ENCODE results near the gene MUC22. TPM values are rescaled to one million over a fixed set of nuclear protein-coding genes. Genes with fewer than 3 reads are reported as not detected.
A peak's percentile ranks its signal among the peaks of the same experiment; 100 is the strongest.

The MUC22 gene
- total and polyA plus RNA-seq, 3 donors from 2014 or later: 0.21 to 0.87 (median 0.31) TPM

- intact Hi-C loops (cut with DNase I; ENCODE audit: low total_unique reads): loop anchor here (5.0 kb wide), 1 partner anchor 152 kb away; no protein-coding TSS in a partner anchor
Observed at GRCh38 chr6:31068669-31069340, 58.5 kb downstream of the MUC22 start.

GRCh38 chr6:31070711-31071197, 60.5 kb downstream of the MUC22 start:
- H3K4me1 ChIP-seq: no peaks in the 10 kb centered on the region
- no peak overlapping the region for H3K4me3 ChIP-seq
- no peak overlapping the region for H3K27ac ChIP-seq
- TF ChIP-seq CTCF (IDR thresholded peaks at IDR 0.05): peak in 2 of 3 experiments; percentile 13 to 42
- TF ChIP-seq POLR2A (IDR thresholded peaks at IDR 0.05): no peak
- peak; percentile 85 for DNase-seq
- whole genome bisulfite sequencing, 2 donors: 49 to 52% methylated on average over 6 of the region's 6 CpGs
- intact Hi-C loops (cut with DNase I; ENCODE audit: low total_unique reads): no loop called here
- H3K27me3 ChIP-seq: no peaks in the 10 kb centered on the region
- no peaks in the 10 kb centered on the region for H3K9me3 ChIP-seq
- no peaks in the 10 kb centered on the region for H3K36me3 ChIP-seq (ENCODE audit: low read depth, missing control alignments)

More at GRCh38 chr6:31068669-31069340, 58.5 kb downstream of the MUC22 start:
- DNase-seq: peak; percentile 90
- H3K36me3 ChIP-seq (ENCODE audit: low read depth, missing control alignments): no peaks in the 10 kb centered on the region
- 41 to 47% methylated on average over 13 of the region's 13 CpGs for WGBS, 2 donors
- no peaks in the 10 kb centered on the region for H3K9me3 ChIP-seq
- H3K27ac ChIP-seq: no peak overlapping the region
- H3K4me3 ChIP-seq: no peak overlapping the region
- H3K4me1 ChIP-seq: no peaks in the 10 kb centered on the region
- no peaks in the 10 kb centered on the region for H3K27me3 ChIP-seq
- TF ChIP-seq CTCF (IDR thresholded peaks at IDR 0.05) (peak; percentile 76 to 95 (median 90)), POLR2A (IDR thresholded peaks at IDR 0.05) (no peak)

GRCh38 chr6:31074401-31074800, 64.1 kb downstream of the MUC22 start:
- no peaks in the 10 kb centered on the region for H3K36me3 ChIP-seq (ENCODE audit: low read depth, missing control alignments)
- peaks cover 2% of the 10 kb centered on the region for H3K4me1 ChIP-seq
- no peak for TF ChIP-seq POLR2A (IDR thresholded peaks at IDR 0.05)
- no peak for TF ChIP-seq CTCF (IDR thresholded peaks at IDR 0.05)
- no peak overlapping the region for H3K4me3 ChIP-seq
- 91 to 92% methylated on average over 4 of the region's 4 CpGs for WGBS, 2 donors
- no peaks in the 10 kb centered on the region for H3K9me3 ChIP-seq
- no peaks in the 10 kb centered on the region for H3K27me3 ChIP-seq
- no peak for DNase-seq
- no peak overlapping the region for H3K27ac ChIP-seq
- intact Hi-C loops (cut with DNase I; ENCODE audit: low total_unique reads): no loop called here

- TF ChIP-seq CTCF (IDR thresholded peaks at IDR 0.05): no peak
- TF ChIP-seq POLR2A (IDR thresholded peaks at IDR 0.05): no peak
- intact Hi-C loops (cut with DNase I; ENCODE audit: low total_unique reads): no loop called here
- H3K27me3 ChIP-seq: no peaks in the 10 kb centered on the region
- H3K4me3 ChIP-seq: no peak overlapping the region
- no peak for DNase-seq
- WGBS, 2 donors: 93 to 100% methylated on average over 1 of the region's 1 CpG
- H3K4me1 ChIP-seq: peaks cover 5% of the 10 kb centered on the region
- no peaks in the 10 kb centered on the region for H3K9me3 ChIP-seq
- no peak overlapping the region for H3K27ac ChIP-seq
- H3K36me3 ChIP-seq (ENCODE audit: low read depth, missing control alignments): no peaks in the 10 kb centered on the region
Observed at GRCh38 chr6:31075528-31075927, 65.3 kb downstream of the MUC22 start.

GRCh38 chr6:31076611-31077010, 66.3 kb downstream of the MUC22 start:
- H3K9me3 ChIP-seq: no peaks in the 10 kb centered on the region
- DNase-seq: no peak
- no peak overlapping the region for H3K27ac ChIP-seq
- no peak overlapping the region for H3K4me3 ChIP-seq
- H3K4me1 ChIP-seq: peaks cover 5% of the 10 kb centered on the region
- H3K36me3 ChIP-seq (ENCODE audit: low read depth, missing control alignments): no peaks in the 10 kb centered on the region
- intact Hi-C loops (cut with DNase I; ENCODE audit: low total_unique reads): no loop called here
- H3K27me3 ChIP-seq: no peaks in the 10 kb centered on the region
- TF ChIP-seq CTCF (IDR thresholded peaks at IDR 0.05) (no peak), POLR2A (IDR thresholded peaks at IDR 0.05) (no peak)
- 71 to 76% methylated on average over 4 of the region's 4 CpGs for WGBS, 2 donors
